ENCODE results near the gene C4orf51.

The C4orf51 gene

DNA sequence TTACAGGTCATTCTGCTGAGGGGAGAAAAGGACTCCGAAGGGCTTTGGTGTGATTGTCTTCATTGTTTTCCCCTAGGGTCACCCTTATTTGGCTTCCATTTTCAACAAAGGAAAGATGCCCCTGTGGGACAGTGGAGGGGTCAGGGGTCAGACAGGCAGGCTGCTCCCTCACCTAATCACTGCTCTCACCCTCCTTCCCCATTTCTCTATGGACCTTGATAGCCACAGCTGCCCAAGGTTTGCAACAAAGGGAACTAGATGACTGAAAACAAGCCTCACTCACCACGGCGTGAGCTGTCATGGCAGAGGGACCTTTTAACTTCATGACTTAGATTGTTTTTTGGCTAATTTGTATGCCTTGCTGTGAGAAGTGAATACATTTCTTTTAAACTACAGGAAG, 40.7 kb downstream of the C4orf51 start:
- TF ChIP-seq, protein P1, sequence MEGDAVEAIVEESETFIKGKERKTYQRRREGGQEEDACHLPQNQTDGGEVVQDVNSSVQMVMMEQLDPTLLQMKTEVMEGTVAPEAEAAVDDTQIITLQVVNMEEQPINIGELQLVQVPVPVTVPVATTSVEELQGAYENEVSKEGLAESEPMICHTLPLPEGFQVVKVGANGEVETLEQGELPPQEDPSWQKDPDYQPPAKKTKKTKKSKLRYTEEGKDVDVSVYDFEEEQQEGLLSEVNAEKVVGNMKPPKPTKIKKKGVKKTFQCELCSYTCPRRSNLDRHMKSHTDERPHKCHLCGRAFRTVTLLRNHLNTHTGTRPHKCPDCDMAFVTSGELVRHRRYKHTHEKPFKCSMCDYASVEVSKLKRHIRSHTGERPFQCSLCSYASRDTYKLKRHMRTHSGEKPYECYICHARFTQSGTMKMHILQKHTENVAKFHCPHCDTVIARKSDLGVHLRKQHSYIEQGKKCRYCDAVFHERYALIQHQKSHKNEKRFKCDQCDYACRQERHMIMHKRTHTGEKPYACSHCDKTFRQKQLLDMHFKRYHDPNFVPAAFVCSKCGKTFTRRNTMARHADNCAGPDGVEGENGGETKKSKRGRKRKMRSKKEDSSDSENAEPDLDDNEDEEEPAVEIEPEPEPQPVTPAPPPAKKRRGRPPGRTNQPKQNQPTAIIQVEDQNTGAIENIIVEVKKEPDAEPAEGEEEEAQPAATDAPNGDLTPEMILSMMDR (IDR thresholded peaks at IDR 0.05; ENCODE audit: borderline replicate concordance, insufficient read depth, low read depth, low read length): no peak
- no peak overlapping the region for H3K4me3 ChIP-seq (ENCODE audit: low read depth, low read length)

DNA sequence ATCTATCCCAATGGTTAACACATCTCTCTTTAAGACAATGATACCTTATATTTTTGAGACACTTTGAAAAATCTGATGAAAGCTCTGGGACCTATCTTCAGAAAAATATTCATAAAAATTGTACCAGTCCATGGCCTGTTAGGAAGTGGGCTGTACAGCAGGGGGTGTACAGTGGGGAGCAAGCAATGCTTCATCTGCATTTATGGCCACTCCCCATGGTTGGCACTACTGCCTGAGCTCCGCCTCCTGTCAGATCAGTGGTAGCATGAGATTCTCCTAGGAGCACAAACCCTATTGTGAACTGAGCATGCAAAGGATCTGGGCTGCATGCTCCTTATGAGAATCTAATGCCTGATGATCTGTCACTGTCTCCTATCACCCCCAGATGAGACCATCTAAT, 42.6 kb downstream of the C4orf51 start:
- TF ChIP-seq, protein P1 (IDR thresholded peaks at IDR 0.05; ENCODE audit: borderline replicate concordance, insufficient read depth, low read depth, low read length): no peak
- no peak overlapping the region for H3K4me3 ChIP-seq (ENCODE audit: low read depth, low read length)

DNA sequence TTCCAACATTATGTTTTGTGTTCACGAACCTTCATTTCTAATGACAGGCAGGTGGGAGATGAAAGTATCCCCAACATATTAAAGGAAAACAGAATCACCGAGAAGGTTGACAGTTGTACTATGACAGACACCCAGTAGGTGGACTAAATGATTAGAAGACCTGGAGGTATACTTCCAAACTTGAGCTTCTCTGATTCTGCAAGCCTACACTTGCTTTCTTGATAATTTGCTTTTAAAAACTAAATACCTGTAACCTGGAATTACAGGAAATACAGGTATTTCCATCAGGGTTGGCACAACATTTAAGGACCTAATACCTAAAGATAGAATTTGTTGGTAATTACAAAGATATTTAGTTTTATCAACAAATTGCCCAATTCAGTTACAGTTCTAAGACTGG, 43.4 kb downstream of the C4orf51 start:
- H3K4me3 ChIP-seq (ENCODE audit: low read depth, low read length): no peak overlapping the region
- TF ChIP-seq, protein P1 (IDR thresholded peaks at IDR 0.05; ENCODE audit: borderline replicate concordance, insufficient read depth, low read depth, low read length): no peak

DNA sequence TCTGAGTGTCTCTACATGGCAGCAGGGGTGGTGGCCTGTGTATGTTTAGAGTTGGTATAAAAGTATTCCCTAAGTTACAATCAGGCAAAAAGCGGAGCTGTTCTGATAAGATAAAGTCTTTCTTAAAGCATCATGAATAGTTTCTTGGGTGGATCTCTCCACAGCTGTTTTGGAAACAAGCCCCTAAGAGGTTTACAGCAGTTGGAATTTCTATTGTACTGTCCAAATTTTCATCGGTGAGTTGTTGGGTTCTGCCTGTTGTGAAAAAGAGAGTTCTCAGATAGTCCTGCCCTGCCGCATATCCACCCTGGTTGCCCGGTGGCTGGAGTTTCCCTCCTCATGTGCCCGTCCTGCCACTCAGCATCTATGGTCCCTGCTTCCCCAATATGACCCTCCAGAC, 50.1 kb downstream of the C4orf51 start:
- TF ChIP-seq, protein P1 (IDR thresholded peaks at IDR 0.05; ENCODE audit: borderline replicate concordance, insufficient read depth, low read depth, low read length): no peak
- no peak overlapping the region for H3K4me3 ChIP-seq (ENCODE audit: low read depth, low read length)

DNA sequence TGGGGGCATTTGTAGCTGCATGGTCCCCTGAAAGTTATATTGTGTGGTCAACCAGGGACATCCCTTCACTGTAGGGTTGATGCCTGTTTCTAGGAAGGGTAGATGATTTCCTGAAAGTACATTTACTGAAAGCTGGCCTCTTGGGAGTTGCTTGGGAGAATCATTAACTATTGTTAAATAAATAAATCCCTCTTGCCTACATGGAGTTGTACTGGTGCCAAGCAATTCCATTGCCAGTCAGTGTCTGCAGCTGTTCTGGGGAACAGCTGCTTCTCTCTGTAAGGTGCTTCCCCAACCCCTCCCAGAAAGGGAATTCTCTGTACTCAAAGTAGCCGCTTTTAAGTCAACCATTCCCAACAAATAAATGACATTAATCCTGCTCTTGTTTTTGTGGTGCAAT, 51.1 kb downstream of the C4orf51 start:
- no peak overlapping the region for H3K4me3 ChIP-seq (ENCODE audit: low read depth, low read length)
- TF ChIP-seq, protein P1 (IDR thresholded peaks at IDR 0.05; ENCODE audit: borderline replicate concordance, insufficient read depth, low read depth, low read length): no peak

DNA sequence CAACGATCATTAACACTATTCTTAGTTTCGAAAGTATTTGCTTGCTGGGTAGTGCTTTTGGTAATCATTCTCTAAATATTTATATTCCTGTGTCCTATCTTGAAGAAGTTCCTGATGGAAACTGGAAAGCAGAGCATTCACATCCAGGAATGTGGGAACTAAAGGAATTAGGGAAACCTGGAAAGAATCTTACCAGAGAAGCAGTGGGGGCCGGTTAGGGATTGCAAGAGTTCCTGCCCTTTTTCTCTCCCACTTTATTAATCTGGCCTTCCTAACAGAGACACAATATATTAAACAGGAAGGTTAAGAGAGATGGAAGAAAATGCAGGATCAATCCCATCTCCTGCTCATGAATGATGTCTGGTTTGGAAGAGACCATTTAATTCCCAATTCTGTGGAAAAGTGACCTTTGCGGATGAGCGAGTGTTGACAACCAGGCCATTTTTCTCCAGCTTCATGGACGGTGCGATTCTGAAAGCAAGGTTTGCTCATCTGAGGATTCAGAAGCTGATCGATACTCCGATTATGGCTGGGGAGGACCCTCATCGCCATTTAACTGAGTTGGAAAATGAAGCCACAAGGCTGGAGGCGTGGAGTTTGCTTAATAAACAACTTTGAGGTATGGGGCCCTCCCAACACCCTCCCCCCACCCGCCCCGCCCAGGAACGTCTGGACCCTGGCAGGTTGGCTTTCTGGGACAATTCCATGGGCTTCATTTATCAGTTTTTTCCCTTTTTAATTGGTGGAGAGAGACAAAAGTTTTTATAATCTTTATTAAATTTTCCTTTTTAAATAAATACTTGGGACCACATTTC, 52.3 kb downstream of the C4orf51 start:
- H3K4me3 ChIP-seq (ENCODE audit: low read depth, low read length): peak overlapping the region; percentile 59
- TF ChIP-seq, protein P1 (IDR thresholded peaks at IDR 0.05; ENCODE audit: borderline replicate concordance, insufficient read depth, low read depth, low read length): no peak
